Neural cell (in vitro differentiated cells): ENCODE measurements around the gene SLC45A1. TPM values are rescaled to one million over a fixed set of nuclear protein-coding genes. Genes with fewer than 3 reads are reported as not detected.

Experiments
- H2AFZ ChIP-seq: fragments of 200-600, 300-800 bp; sonication (generic), shearing (Covaris generic); 2 replicates; pipeline ENCODE4 v1.6.0; 2014; ENCODE audit warnings: low read depth, mild to moderate bottlenecking, antibody characterized with exemption, low read length, moderate library complexity
- H3F3A ChIP-seq: fragments of 200-600 bp; shearing (Covaris generic); 2 replicates; pipeline ENCODE4 v1.6.1; 2016; ENCODE audit warnings: mild to moderate bottlenecking, moderate library complexity, mixed read lengths, antibody characterized with exemption, low read length; ENCODE audit not compliant: insufficient read depth, poor library complexity, severe bottlenecking
- H3K27ac ChIP-seq: fragments of 200-600, 300-800 bp; sonication (generic), shearing (Covaris generic); 2 replicates; pipeline ENCODE4 v1.5.1; 2014; ENCODE audit warnings: mild to moderate bottlenecking, low read length, moderate library complexity
- H3K27me3 ChIP-seq: fragments of 300-800, 200-600 bp; sonication (generic), shearing (Covaris generic); 2 replicates; pipeline ENCODE4 v1.6.0; 2014; ENCODE audit warnings: mild to moderate bottlenecking, low read depth, low read length, moderate library complexity; ENCODE audit not compliant: insufficient read depth
- H3K36me3 ChIP-seq: fragments of 300-800, 200-600 bp; sonication (generic), shearing (Covaris generic); 2 replicates; pipeline ENCODE4 v1.5.1; 2014; ENCODE audit warnings: mild to moderate bottlenecking, antibody characterized with exemption, low read length, moderate library complexity; ENCODE audit not compliant: insufficient read depth
- H3K4me2 ChIP-seq: fragments of 300-800, 200-600 bp; sonication (generic), shearing (Covaris generic); 2 replicates; pipeline ENCODE4 v1.6.0; 2014; ENCODE audit warnings: mild to moderate bottlenecking, low read length
- H3K4me3 ChIP-seq: fragments of 300-800, 200-600 bp; sonication (generic), shearing (Covaris generic); 2 replicates; pipeline ENCODE4 v1.5.1; 2014; ENCODE audit warnings: mild to moderate bottlenecking, low read length, moderate library complexity
- H3K79me2 ChIP-seq: fragments of 200-600 bp; shearing (Covaris generic); replicated peaks from 2 replicates; pipeline ENCODE4 v1.6.0; 2014; ENCODE audit warnings: mild to moderate bottlenecking, low read length, moderate library complexity; ENCODE audit not compliant: insufficient read depth
- H3K9ac ChIP-seq: fragments of 300-800, 200-600 bp; sonication (generic), shearing (Covaris generic); 2 replicates; pipeline ENCODE4 v1.6.1; 2016; ENCODE audit warnings: mild to moderate bottlenecking, low read length, mixed read lengths
- H3K9me2 ChIP-seq: fragments of 200-600 bp; shearing (Covaris generic); 2 replicates; pipeline ENCODE4 v1.6.1; 2016; ENCODE audit warnings: mild to moderate bottlenecking, low read length, mixed read lengths; ENCODE audit not compliant: insufficient read depth
- H3K9me3 ChIP-seq: fragments of 200-600, 300-800 bp; sonication (generic), shearing (Covaris generic); 2 replicates; pipeline ENCODE4 v1.6.1; 2016; ENCODE audit warnings: mild to moderate bottlenecking, mixed run types, low read length, moderate library complexity, mixed read lengths
- H4K20me1 ChIP-seq: fragments of 200-600 bp; shearing (Covaris generic); 2 replicates; pipeline ENCODE4 v1.6.1; 2016; ENCODE audit warnings: mild to moderate bottlenecking, mixed run types; ENCODE audit not compliant: insufficient read depth
- CTCF ChIP-seq: fragments of 450-650 bp; IDR thresholded peaks from 2 replicates; pipeline ENCODE4 v1.5.1; 2014; ENCODE audit warnings: antibody characterized with exemption, mild to moderate bottlenecking, moderate library complexity; ENCODE audit not compliant: poor library complexity, severe bottlenecking
- EP300 ChIP-seq: fragments of 450-650 bp; conservative IDR thresholded peaks from 2 replicates; pipeline ENCODE4 v1.6.1; 2014; ENCODE audit warnings: antibody characterized with exemption, mild to moderate bottlenecking, moderate library complexity; ENCODE audit not compliant: poor library complexity, severe bottlenecking
- EZH2 ChIP-seq: fragments of 200-600, 300-800 bp; shearing (Covaris generic), sonication (generic); IDR thresholded peaks from 2 replicates; pipeline ENCODE4 v1.6.1; 2014; ENCODE audit warnings: antibody characterized with exemption, low read length, borderline replicate concordance, mild to moderate bottlenecking; ENCODE audit not compliant: insufficient read depth, poor library complexity, severe bottlenecking
- MXI1 ChIP-seq: fragments of 450-650 bp; conservative IDR thresholded peaks from 2 replicates; pipeline ENCODE4 v1.6.1; 2014; ENCODE audit warnings: antibody characterized with exemption, mild to moderate bottlenecking; ENCODE audit not compliant: poor library complexity, severe bottlenecking
- POLR2AphosphoS5 ChIP-seq: IDR thresholded peaks from 2 replicates; pipeline ENCODE4 v1.6.1; 2012
- RAD21 ChIP-seq: fragments of 450-650 bp; conservative IDR thresholded peaks from 2 replicates; pipeline ENCODE4 v1.6.1; 2014; ENCODE audit warnings: antibody characterized with exemption, mild to moderate bottlenecking, moderate library complexity
- SMC3 ChIP-seq: fragments of 450-650 bp; conservative IDR thresholded peaks from 2 replicates; pipeline ENCODE4 v1.6.1; 2014; ENCODE audit warnings: antibody characterized with exemption, mild to moderate bottlenecking, moderate library complexity; ENCODE audit not compliant: poor library complexity
- TAF1 ChIP-seq: IDR thresholded peaks from 2 replicates; pipeline ENCODE4 v1.6.1; 2012; ENCODE audit warnings: low read depth
- polyA plus RNA-seq: library from polyadenylated mRNA; depleted of rRNA; stranded (reverse); fragments of >200 nt; gene quantifications from 2 replicates; pipeline ENCODE4 v1.2.3, GENCODE V29; 2014
- TF ChIP-seq, protein P1 (sequence below): IDR thresholded peaks from 2 replicates; pipeline ENCODE4 v1.6.1; 2012; ENCODE audit warnings: borderline replicate concordance

The SLC45A1 gene
- polyA plus RNA-seq, 1 donor from 2014 or later, result 7.1 TPM

- no peaks in the 10 kb centered on the region for H4K20me1 ChIP-seq
- no peaks in the 10 kb centered on the region for H3K36me3 ChIP-seq
- H2AFZ ChIP-seq, result no peak overlapping the region
- TF ChIP-seq POLR2AphosphoS5 (peak; percentile 26), EZH2 (no peak), SMC3 (no peak)
- H3K27ac ChIP-seq, result peak overlapping the region; percentile 71
- H3K9ac ChIP-seq, result peak overlapping the region; percentile 52
- H3F3A ChIP-seq, result no peaks in the 10 kb centered on the region
- H3K79me2 ChIP-seq, result peaks cover 24% of the 10 kb centered on the region
- H3K27me3 ChIP-seq, result no peaks in the 10 kb centered on the region
- peak overlapping the region; percentile 31 for H3K4me2 ChIP-seq
- no peaks in the 10 kb centered on the region for H3K9me3 ChIP-seq
- H3K9me2 ChIP-seq, result no peaks in the 10 kb centered on the region
- peak overlapping the region; percentile 51 for H3K4me3 ChIP-seq
Observed at GRCh38 chr1:8370905-8371315, 53.0 kb downstream of the SLC45A1 start.

- Histone ChIP-seq H4K20me1 (no peaks in the 10 kb centered on the region), H3K36me3 (no peaks in the 10 kb centered on the region), H3K9ac (peak overlapping the region; percentile 52), H3K4me2 (no peak overlapping the region), H3K27me3 (no peaks in the 10 kb centered on the region), H3K4me3 (peak overlapping the region; percentile 51), H3F3A (no peaks in the 10 kb centered on the region), H3K27ac (peak overlapping the region; percentile 71), H3K9me2 (no peaks in the 10 kb centered on the region), H3K79me2 (peaks cover 20% of the 10 kb centered on the region), H3K9me3 (no peaks in the 10 kb centered on the region), H2AFZ (no peak overlapping the region)
- no peak for TF ChIP-seq POLR2AphosphoS5
- TF ChIP-seq EP300, result no peak
- no peak for TF ChIP-seq EZH2
- no peak for TF ChIP-seq RAD21
- TF ChIP-seq TAF1, result no peak
- no peak for TF ChIP-seq SMC3
- TF ChIP-seq CTCF, result no peak
- TF ChIP-seq, protein P1, sequence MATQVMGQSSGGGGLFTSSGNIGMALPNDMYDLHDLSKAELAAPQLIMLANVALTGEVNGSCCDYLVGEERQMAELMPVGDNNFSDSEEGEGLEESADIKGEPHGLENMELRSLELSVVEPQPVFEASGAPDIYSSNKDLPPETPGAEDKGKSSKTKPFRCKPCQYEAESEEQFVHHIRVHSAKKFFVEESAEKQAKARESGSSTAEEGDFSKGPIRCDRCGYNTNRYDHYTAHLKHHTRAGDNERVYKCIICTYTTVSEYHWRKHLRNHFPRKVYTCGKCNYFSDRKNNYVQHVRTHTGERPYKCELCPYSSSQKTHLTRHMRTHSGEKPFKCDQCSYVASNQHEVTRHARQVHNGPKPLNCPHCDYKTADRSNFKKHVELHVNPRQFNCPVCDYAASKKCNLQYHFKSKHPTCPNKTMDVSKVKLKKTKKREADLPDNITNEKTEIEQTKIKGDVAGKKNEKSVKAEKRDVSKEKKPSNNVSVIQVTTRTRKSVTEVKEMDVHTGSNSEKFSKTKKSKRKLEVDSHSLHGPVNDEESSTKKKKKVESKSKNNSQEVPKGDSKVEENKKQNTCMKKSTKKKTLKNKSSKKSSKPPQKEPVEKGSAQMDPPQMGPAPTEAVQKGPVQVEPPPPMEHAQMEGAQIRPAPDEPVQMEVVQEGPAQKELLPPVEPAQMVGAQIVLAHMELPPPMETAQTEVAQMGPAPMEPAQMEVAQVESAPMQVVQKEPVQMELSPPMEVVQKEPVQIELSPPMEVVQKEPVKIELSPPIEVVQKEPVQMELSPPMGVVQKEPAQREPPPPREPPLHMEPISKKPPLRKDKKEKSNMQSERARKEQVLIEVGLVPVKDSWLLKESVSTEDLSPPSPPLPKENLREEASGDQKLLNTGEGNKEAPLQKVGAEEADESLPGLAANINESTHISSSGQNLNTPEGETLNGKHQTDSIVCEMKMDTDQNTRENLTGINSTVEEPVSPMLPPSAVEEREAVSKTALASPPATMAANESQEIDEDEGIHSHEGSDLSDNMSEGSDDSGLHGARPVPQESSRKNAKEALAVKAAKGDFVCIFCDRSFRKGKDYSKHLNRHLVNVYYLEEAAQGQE, result no peak
- TF ChIP-seq MXI1, result no peak
Observed at GRCh38 chr1:8371372-8371991, 53.6 kb downstream of the SLC45A1 start.
